ENCODE measurements around the gene GPC5. TPM values are rescaled to one million over a fixed set of nuclear protein-coding genes. Genes with fewer than 3 reads are reported as not detected.

Gene GPC5
- total RNA-seq, 1 donor from 2014 or later: 6.3 TPM

DNA sequence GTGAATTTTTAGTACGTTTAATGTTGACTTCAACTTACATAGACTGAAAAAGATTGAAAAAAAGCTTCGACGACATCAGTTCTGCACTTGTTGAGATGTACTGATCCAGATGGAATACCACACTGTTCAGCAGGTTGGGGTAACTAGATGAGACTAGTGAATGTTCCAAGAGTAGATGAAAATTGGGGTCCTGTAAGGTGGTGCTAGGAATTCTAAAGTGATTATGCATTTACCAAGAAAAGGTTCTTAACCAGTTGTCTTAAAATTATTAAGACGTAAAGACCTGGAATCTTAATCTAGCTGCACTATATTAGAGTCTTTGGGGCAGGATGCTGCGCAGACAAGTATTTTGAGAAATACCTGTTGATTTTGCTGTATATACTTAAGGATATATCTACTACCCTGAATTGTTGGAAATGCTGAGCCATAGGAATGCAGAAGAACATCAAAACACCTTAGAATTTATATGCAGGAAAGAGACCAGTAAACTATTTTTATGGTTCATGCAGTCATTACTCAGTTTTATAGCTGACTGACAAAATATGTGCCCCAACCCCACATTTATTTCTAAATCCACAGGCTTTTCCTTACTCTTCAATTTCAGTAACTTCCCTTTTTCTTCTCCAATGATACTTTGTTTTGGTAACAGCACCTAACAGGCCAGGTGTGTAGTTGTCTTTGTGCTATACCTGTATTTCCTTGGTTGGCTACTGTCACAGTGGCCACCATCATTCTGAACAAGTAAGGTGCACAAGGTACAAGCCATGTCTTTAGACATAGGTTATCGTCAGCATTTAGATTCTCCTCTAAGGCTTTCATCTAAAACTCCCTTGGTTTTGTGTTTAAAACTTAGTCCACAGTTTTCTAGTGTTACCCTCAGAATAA is 42.4 kb upstream of the GPC5 start:
- no peak overlapping the region for H3K27ac ChIP-seq (ENCODE audit: low read depth, low read length)

DNA sequence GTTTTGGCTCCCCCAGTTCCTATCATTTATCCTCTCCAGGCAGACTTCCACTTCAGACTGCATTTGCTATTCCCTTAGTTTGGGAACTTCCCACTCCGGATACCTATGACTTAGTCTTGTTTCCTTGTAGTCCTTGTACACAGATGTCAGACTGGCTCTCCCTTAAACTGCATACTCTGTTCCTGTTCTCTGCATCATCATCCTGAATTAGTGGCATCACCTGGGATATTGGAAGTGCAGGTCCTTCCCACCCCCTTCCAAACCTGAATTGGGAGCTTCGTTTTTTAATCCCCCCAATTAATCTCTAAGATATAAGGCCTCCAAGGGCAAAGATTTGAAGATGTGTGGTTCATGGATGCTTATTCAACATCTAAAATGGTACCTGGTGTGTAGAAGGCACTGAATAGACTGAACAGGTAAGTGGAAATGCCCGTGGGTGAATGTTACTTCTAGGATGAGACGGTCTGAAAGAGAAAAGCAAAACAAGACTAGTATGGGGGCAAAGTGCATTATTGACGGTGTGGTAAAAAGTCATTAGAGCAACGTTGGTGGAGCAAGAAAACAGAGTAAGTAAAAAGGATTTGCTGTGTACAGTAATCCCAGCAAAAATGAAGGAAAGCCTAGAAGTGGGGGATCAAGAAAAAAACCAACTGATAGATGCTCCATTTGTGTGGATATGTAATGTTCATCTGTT is 41.4 kb upstream of the GPC5 start:
- no peaks in the 10 kb centered on the region for H3K27me3 ChIP-seq (ENCODE audit: control insufficient read depth in 3 of 3, insufficient read depth in 3 of 3, low read length in 3 of 3)
- H3K4me3 ChIP-seq (ENCODE audit: low read length in 3 of 3): no peak overlapping the region
- no peaks in the 10 kb centered on the region for H3K4me1 ChIP-seq (ENCODE audit: control insufficient read depth in 3 of 3, insufficient read depth in 3 of 3, low read length in 3 of 3)
- no peaks in the 10 kb centered on the region for H3K9me3 ChIP-seq (ENCODE audit: control insufficient read depth in 3 of 3, low read length in 3 of 3)
- H3K27ac ChIP-seq (ENCODE audit: low read depth, low read length): no peak overlapping the region
- H3K9ac ChIP-seq (ENCODE audit: low read depth in 1 of 3, low read length in 3 of 3): no peak overlapping the region
- peaks cover 0 to 14% (median 9%) of the 10 kb centered on the region in 3 donors for H3K36me3 ChIP-seq (ENCODE audit: control insufficient read depth in 3 of 3, insufficient read depth in 3 of 3, low read length in 3 of 3)

More for the DNA sequence above, 42.4 kb upstream of the GPC5 start:
- peaks cover 0 to under 1% (median 0%) of the 10 kb centered on the region in 3 donors for H3K4me1 ChIP-seq (ENCODE audit: control insufficient read depth in 3 of 3, insufficient read depth in 3 of 3, low read length in 3 of 3)
- no peaks in the 10 kb centered on the region for H3K9me3 ChIP-seq (ENCODE audit: control insufficient read depth in 3 of 3, low read length in 3 of 3)
- H3K9ac ChIP-seq (ENCODE audit: low read depth in 1 of 3, low read length in 3 of 3): no peak overlapping the region
- H3K4me3 ChIP-seq (ENCODE audit: low read length in 3 of 3): no peak overlapping the region
- peaks cover 0 to 16% (median 9%) of the 10 kb centered on the region in 3 donors for H3K36me3 ChIP-seq (ENCODE audit: control insufficient read depth in 3 of 3, insufficient read depth in 3 of 3, low read length in 3 of 3)
- H3K27me3 ChIP-seq (ENCODE audit: control insufficient read depth in 3 of 3, insufficient read depth in 3 of 3, low read length in 3 of 3): no peaks in the 10 kb centered on the region

DNA sequence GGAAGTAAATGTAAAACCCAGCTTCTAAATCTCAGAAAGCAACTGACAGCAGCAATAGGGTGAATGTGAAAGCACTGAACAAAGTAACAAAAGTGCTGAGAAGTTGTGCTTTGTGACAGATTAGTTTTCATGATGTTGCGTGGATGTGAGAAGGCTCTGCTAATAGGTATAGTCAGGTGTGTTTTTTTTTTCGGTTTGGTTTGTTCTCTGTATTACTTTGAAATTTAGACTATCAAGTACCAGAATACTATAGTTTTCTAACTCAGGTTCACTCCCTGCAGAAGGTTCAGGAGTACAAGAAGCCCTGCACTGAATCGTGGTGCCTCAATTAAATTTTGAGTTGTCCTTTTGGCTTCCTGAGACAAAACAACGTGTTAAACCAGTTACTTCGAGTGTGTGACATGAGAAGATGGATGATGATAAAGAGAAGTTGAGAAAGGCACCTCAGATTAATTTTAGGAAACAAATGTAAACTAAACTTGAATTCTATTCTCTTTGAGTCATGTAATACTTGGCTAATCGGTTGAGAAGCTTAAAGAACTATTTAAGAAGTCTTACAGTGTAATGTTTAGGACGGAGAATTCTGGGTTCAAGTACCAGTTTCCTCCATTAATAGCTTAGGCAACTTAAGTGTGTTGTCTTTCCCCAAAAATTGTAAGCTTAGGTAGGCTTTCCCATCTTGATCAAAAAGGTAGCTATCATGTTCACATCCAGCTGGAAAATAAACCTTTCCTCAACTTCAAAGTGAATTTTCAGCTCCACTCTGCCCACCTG is 40.6 kb upstream of the GPC5 start:
- Histone ChIP-seq H3K36me3 (ENCODE audit: control insufficient read depth in 3 of 3, insufficient read depth in 3 of 3, low read length in 3 of 3) (peaks cover 0 to 10% (median 6%) of the 10 kb centered on the region in 3 donors), H3K27me3 (ENCODE audit: control insufficient read depth in 3 of 3, insufficient read depth in 3 of 3, low read length in 3 of 3) (no peaks in the 10 kb centered on the region), H3K4me1 (ENCODE audit: control insufficient read depth in 3 of 3, insufficient read depth in 3 of 3, low read length in 3 of 3) (no peaks in the 10 kb centered on the region), H3K27ac (ENCODE audit: low read depth, low read length) (no peak overlapping the region), H3K9ac (ENCODE audit: low read depth in 1 of 3, low read length in 3 of 3) (no peak overlapping the region), H3K9me3 (ENCODE audit: control insufficient read depth in 3 of 3, low read length in 3 of 3) (no peaks in the 10 kb centered on the region), H3K4me3 (ENCODE audit: low read length in 3 of 3) (no peak overlapping the region)

DNA sequence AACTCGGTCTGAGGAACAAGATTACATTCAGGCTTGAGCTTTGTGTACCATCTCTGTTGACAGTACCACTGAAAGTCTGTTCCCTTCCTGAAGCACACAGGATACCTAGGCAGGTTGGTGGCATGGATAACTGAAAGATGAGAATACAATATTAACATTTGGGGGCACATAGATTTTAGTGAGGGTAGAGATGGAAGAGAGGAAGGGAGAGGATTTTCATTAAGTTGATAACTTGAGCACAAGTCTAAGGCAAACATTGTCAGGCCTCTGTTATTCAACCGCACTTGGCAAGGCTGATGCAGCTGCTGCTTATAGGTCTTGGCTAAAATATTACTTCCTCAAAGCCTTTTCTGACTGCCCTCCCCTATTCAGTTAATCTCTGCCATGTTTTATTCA is 40.0 kb upstream of the GPC5 start:
- Histone ChIP-seq H3K27me3 (ENCODE audit: control insufficient read depth in 3 of 3, insufficient read depth in 3 of 3, low read length in 3 of 3) (no peaks in the 10 kb centered on the region), H3K4me1 (ENCODE audit: control insufficient read depth in 3 of 3, insufficient read depth in 3 of 3, low read length in 3 of 3) (no peaks in the 10 kb centered on the region), H3K9me3 (ENCODE audit: control insufficient read depth in 3 of 3, low read length in 3 of 3) (no peaks in the 10 kb centered on the region), H3K9ac (ENCODE audit: low read depth in 1 of 3, low read length in 3 of 3) (no peak overlapping the region), H3K4me3 (ENCODE audit: low read length in 3 of 3) (no peak overlapping the region), H3K27ac (ENCODE audit: low read depth, low read length) (no peak overlapping the region), H3K36me3 (ENCODE audit: control insufficient read depth in 3 of 3, insufficient read depth in 3 of 3, low read length in 3 of 3) (peaks cover 0 to 10% (median 6%) of the 10 kb centered on the region in 3 donors)

DNA sequence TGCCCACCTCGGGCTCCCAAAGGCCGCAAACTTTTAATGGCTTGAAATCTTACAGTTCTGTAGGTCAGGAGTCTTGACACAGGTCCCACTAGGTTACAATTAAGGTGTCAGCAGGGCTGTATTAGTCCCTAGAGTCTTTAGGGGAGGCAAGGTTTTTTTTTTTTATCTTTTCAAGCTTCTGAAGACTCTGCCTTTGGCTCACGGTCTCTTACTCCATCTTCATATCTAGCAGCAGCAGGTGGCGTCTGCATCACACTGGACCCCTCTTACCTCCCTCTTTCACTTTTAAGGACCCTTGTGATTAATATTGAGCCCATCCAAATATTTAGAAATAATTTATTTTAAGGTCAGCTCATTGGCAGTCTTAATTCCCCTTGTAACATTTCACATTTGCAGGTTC is 39.3 kb upstream of the GPC5 start:
- Histone ChIP-seq H3K27me3 (ENCODE audit: control insufficient read depth in 3 of 3, insufficient read depth in 3 of 3, low read length in 3 of 3) (no peaks in the 10 kb centered on the region), H3K9me3 (ENCODE audit: control insufficient read depth in 3 of 3, low read length in 3 of 3) (no peaks in the 10 kb centered on the region), H3K4me1 (ENCODE audit: control insufficient read depth in 3 of 3, insufficient read depth in 3 of 3, low read length in 3 of 3) (no peaks in the 10 kb centered on the region), H3K27ac (ENCODE audit: low read depth, low read length) (no peak overlapping the region), H3K36me3 (ENCODE audit: control insufficient read depth in 3 of 3, insufficient read depth in 3 of 3, low read length in 3 of 3) (peaks cover 0 to 7% (median 3%) of the 10 kb centered on the region in 3 donors), H3K4me3 (ENCODE audit: low read length in 3 of 3) (no peak overlapping the region), H3K9ac (ENCODE audit: low read depth in 1 of 3, low read length in 3 of 3) (no peak overlapping the region)

DNA sequence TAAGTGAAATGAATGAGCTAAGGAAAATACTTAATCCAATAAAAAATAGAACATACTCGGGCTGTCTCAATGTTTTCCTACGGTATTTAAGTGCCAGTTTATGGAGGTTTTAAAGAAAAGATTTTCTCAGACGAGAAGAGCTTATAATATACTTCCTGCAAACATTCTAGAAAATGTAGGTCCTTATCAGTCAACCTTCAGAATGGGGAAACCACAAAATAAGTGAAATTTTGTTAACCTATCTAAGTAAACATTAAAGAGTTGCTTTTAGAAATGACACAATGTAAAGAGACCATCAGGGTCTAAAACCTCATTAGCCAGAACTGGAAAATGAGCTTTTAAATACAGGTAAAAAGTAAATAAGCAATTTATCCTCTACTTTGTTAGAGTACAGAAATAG is 38.8 kb upstream of the GPC5 start:
- Histone ChIP-seq H3K27ac (ENCODE audit: low read depth, low read length) (no peak overlapping the region), H3K9ac (ENCODE audit: low read depth in 1 of 3, low read length in 3 of 3) (no peak overlapping the region), H3K27me3 (ENCODE audit: control insufficient read depth in 3 of 3, insufficient read depth in 3 of 3, low read length in 3 of 3) (no peaks in the 10 kb centered on the region), H3K9me3 (ENCODE audit: control insufficient read depth in 3 of 3, low read length in 3 of 3) (no peaks in the 10 kb centered on the region), H3K36me3 (ENCODE audit: control insufficient read depth in 3 of 3, insufficient read depth in 3 of 3, low read length in 3 of 3) (peaks cover 0 to 7% (median 3%) of the 10 kb centered on the region in 3 donors), H3K4me1 (ENCODE audit: control insufficient read depth in 3 of 3, insufficient read depth in 3 of 3, low read length in 3 of 3) (no peaks in the 10 kb centered on the region), H3K4me3 (ENCODE audit: low read length in 3 of 3) (no peak overlapping the region)

DNA sequence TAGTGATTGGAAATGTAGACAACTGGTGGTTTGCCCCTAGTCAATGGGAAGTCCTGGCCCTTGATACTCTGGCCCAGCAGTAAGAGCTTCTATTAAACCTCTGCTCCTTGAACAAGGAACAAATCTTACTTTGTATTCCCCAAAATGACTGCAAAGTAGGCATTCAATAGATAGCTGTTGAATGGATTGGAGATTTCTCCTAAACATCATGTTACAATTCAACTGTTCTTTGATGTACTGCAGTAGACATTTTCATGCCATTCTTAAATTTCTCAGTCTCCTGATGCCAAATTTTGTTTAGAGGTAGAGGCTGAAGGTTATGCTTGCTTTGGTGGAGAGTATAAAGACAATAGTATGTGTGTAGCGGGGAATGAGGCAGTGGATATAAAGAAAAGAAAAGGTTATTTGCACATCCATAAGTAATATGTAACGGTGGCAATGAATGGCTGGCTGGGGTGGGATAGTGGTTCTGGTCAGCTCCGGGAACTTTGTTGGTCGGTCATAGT is 38.1 kb upstream of the GPC5 start:
- Histone ChIP-seq H3K27ac (ENCODE audit: low read depth, low read length) (no peak overlapping the region), H3K36me3 (ENCODE audit: control insufficient read depth in 3 of 3, insufficient read depth in 3 of 3, low read length in 3 of 3) (peaks cover 0 to 3% (median 3%) of the 10 kb centered on the region in 3 donors), H3K4me1 (ENCODE audit: control insufficient read depth in 3 of 3, insufficient read depth in 3 of 3, low read length in 3 of 3) (no peaks in the 10 kb centered on the region), H3K9me3 (ENCODE audit: control insufficient read depth in 3 of 3, low read length in 3 of 3) (no peaks in the 10 kb centered on the region), H3K4me3 (ENCODE audit: low read length in 3 of 3) (no peak overlapping the region), H3K9ac (ENCODE audit: low read depth in 1 of 3, low read length in 3 of 3) (no peak overlapping the region), H3K27me3 (ENCODE audit: control insufficient read depth in 3 of 3, insufficient read depth in 3 of 3, low read length in 3 of 3) (no peaks in the 10 kb centered on the region)

DNA sequence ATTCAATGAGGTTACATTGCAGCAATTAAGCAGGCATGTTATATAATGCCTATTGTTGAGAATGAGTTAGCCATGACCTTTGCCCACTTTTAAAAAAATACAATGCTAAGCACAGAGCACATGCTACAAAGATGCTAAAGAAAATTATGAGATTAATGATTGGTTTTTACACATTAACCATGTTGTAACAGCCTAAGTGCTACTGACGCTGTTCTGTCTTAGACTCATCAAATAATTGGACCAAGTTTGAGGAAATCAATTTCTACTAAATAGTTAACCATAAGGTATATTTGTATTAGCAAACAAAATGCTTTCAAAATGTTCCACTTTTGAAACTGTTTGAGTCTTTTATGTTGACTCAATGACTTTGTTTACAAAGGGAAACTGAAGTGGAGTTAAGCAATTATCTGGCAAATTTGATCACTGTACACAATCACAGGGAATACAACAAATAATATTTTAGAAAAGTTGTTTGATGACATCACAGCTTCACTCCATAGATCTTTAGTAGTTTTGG is 36.6 kb upstream of the GPC5 start:
- H3K4me3 ChIP-seq (ENCODE audit: low read length in 3 of 3): no peak overlapping the region
- no peaks in the 10 kb centered on the region for H3K27me3 ChIP-seq (ENCODE audit: control insufficient read depth in 3 of 3, insufficient read depth in 3 of 3, low read length in 3 of 3)
- H3K27ac ChIP-seq (ENCODE audit: low read depth, low read length): no peak overlapping the region
- no peak overlapping the region for H3K9ac ChIP-seq (ENCODE audit: low read depth in 1 of 3, low read length in 3 of 3)
- no peaks in the 10 kb centered on the region for H3K9me3 ChIP-seq (ENCODE audit: control insufficient read depth in 3 of 3, low read length in 3 of 3)
- peaks cover 0 to 2% (median 0%) of the 10 kb centered on the region in 3 donors for H3K36me3 ChIP-seq (ENCODE audit: control insufficient read depth in 3 of 3, insufficient read depth in 3 of 3, low read length in 3 of 3)
- no peaks in the 10 kb centered on the region for H3K4me1 ChIP-seq (ENCODE audit: control insufficient read depth in 3 of 3, insufficient read depth in 3 of 3, low read length in 3 of 3)

DNA sequence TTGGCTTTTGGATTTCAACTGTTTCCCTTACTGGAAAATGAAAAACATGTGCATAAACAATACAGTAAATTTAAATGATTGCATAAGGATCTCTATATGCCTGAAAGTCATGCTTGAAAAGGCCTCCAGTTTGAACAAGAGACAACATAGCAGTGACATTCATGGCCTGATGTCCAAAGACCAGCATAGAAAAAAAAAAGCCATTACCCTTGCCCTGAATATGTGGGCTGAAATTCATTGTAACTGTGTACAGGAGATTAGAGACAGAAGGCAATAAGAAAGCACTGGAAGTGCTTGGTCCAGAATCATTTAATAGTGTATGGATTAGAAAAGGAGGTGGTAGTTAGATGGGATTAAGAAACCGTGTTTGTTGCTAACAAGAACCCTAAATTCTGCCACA is 35.5 kb upstream of the GPC5 start:
- H3K4me1 ChIP-seq (ENCODE audit: control insufficient read depth in 3 of 3, insufficient read depth in 3 of 3, low read length in 3 of 3): no peaks in the 10 kb centered on the region
- no peaks in the 10 kb centered on the region for H3K9me3 ChIP-seq (ENCODE audit: control insufficient read depth in 3 of 3, low read length in 3 of 3)
- H3K9ac ChIP-seq (ENCODE audit: low read depth in 1 of 3, low read length in 3 of 3): no peak overlapping the region
- no peaks in the 10 kb centered on the region for H3K27me3 ChIP-seq (ENCODE audit: control insufficient read depth in 3 of 3, insufficient read depth in 3 of 3, low read length in 3 of 3)
- H3K36me3 ChIP-seq (ENCODE audit: control insufficient read depth in 3 of 3, insufficient read depth in 3 of 3, low read length in 3 of 3): no peaks in the 10 kb centered on the region
- no peak overlapping the region for H3K27ac ChIP-seq (ENCODE audit: low read depth, low read length)
- no peak overlapping the region for H3K4me3 ChIP-seq (ENCODE audit: low read length in 3 of 3)

Measured in skeletal muscle tissue (tissue), 4 donors.